ENCODE data around the gene GPR148. TPM values are rescaled to one million over a fixed set of nuclear protein-coding genes. Genes with fewer than 3 reads are reported as not detected.
"Not testable (repeated sequence)": the region's sequence is repeated elsewhere in the genome, so short reads cannot be mapped to it uniquely, and the experiment has no call there.

Gene GPR148
- total RNA-seq, 1 donor from 2014 or later = not detected

DNA sequence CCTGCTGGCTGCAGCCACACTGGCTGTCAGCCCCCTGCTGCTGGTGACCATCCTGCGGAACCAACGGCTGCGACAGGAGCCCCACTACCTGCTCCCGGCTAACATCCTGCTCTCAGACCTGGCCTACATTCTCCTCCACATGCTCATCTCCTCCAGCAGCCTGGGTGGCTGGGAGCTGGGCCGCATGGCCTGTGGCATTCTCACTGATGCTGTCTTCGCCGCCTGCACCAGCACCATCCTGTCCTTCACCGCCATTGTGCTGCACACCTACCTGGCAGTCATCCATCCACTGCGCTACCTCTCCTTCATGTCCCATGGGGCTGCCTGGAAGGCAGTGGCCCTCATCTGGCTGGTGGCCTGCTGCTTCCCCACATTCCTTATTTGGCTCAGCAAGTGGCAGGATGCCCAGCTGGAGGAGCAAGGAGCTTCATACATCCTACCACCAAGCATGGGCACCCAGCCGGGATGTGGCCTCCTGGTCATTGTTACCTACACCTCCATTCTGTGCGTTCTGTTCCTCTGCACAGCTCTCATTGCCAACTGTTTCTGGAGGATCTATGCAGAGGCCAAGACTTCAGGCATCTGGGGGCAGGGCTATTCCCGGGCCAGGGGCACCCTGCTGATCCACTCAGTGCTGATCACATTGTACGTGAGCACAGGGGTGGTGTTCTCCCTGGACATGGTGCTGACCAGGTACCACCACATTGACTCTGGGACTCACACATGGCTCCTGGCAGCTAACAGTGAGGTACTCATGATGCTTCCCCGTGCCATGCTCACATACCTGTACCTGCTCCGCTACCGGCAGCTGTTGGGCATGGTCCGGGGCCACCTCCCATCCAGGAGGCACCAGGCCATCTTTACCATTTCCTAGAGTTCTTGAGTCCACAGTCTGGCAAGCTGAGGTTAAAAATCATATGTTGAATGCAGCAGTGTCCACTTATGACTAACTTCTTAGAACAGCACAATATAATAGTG is 741 bp downstream of the GPR148 start:
- H3K36me3 ChIP-seq = no peaks in the 10 kb centered on the region
- no peak overlapping the region for H3K27ac ChIP-seq
- no peaks in the 10 kb centered on the region for H3K27me3 ChIP-seq
- no peak overlapping the region for H3K4me3 ChIP-seq
- intact Hi-C loops (cut with DNase I) = no loop called here
- no peak for TF ChIP-seq POLR2A (IDR thresholded peaks at IDR 0.05)
- TF ChIP-seq, protein P1, sequence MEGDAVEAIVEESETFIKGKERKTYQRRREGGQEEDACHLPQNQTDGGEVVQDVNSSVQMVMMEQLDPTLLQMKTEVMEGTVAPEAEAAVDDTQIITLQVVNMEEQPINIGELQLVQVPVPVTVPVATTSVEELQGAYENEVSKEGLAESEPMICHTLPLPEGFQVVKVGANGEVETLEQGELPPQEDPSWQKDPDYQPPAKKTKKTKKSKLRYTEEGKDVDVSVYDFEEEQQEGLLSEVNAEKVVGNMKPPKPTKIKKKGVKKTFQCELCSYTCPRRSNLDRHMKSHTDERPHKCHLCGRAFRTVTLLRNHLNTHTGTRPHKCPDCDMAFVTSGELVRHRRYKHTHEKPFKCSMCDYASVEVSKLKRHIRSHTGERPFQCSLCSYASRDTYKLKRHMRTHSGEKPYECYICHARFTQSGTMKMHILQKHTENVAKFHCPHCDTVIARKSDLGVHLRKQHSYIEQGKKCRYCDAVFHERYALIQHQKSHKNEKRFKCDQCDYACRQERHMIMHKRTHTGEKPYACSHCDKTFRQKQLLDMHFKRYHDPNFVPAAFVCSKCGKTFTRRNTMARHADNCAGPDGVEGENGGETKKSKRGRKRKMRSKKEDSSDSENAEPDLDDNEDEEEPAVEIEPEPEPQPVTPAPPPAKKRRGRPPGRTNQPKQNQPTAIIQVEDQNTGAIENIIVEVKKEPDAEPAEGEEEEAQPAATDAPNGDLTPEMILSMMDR (IDR thresholded peaks at IDR 0.05) = no peak
- no peak for TF ChIP-seq POLR2AphosphoS5 (IDR thresholded peaks at IDR 0.05; ENCODE audit: insufficient read depth in 1 of 2, low read depth in 1 of 2)
- H3K4me1 ChIP-seq = peaks cover 20% of the 10 kb centered on the region
- no peaks in the 10 kb centered on the region for H3K9me3 ChIP-seq
- DNase-seq (ENCODE audit: extremely low spot score in 2 of 2) = no peak

DNA sequence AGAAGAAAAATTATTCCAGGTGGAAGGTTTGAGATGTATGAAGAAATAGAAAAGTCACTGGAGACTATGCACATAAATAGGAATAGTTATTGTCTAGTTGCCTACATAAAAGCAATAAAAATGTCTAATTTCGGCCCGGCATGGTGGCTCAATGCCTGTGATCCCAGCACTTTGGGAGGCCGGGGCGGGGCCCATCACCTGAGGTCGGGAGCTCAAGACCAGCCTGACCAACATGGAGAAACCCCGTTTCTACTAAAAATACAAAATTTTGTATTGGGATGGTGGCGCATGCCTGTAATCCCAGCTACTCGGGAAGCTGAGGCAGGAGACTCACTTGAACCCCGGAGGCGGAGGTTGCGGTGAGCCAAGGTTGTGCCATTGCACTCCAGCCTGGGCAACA is 3.4 kb downstream of the GPR148 start:
- H3K4me3 ChIP-seq; H3K27me3 ChIP-seq; DNase-seq (ENCODE audit: extremely low spot score in 2 of 2); H3K4me1 ChIP-seq; H3K9me3 ChIP-seq; intact Hi-C loops (cut with DNase I); H3K36me3 ChIP-seq; H3K27ac ChIP-seq: not testable (repeated sequence)

DNA sequence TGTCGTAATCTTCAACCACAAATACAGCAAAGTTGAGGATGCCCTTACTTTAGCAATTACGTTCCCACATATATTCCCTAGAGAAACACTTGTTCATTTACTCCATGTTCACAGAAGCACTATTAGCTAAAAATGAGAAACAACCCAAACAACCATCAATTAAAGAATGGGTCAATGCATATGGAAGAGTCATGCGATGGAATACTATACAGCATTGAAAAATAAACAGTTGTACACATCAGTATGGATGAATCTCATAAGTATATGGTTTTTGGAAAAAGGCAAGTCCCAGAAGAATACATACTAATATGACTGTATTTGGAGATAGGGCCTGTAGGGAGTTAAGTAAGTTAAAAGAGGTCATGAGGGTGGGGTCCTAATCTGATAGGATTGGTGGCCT is 6.3 kb downstream of the GPR148 start:
- no peak for DNase-seq (ENCODE audit: extremely low spot score in 2 of 2)
- Histone ChIP-seq H3K4me3 (no peak overlapping the region), H3K27me3 (no peaks in the 10 kb centered on the region), H3K9me3 (no peaks in the 10 kb centered on the region), H3K4me1 (no peaks in the 10 kb centered on the region), H3K27ac (no peak overlapping the region), H3K36me3 (no peaks in the 10 kb centered on the region)
- intact Hi-C loops (cut with DNase I) = no loop called here
- TF ChIP-seq, protein P1 (IDR thresholded peaks at IDR 0.05) = no peak
- no peak for TF ChIP-seq POLR2AphosphoS5 (IDR thresholded peaks at IDR 0.05; ENCODE audit: insufficient read depth in 1 of 2, low read depth in 1 of 2)
- TF ChIP-seq POLR2A (IDR thresholded peaks at IDR 0.05) = no peak

DNA sequence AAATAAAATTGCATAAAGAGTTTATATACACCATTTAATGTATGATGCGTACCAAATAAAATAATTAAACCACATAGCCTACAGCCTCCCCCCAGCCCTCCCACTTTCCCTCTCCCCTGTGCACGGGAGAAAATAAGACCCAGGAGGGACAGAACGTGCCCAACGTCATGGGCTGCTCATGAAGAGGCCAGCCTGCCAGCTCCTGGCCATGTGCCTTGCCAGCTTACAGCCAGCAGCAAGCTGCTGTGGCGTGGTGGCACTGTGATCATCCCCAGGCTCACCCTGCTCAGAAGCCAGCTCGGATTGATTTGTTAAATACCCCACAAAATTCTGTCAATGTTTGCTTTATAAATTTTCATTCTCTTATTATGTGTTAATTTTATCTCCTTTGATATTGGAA is 7.6 kb downstream of the GPR148 start:
- H3K36me3 ChIP-seq = no peaks in the 10 kb centered on the region
- no peak overlapping the region for H3K27ac ChIP-seq
- H3K4me3 ChIP-seq = no peak overlapping the region
- no peaks in the 10 kb centered on the region for H3K9me3 ChIP-seq
- H3K27me3 ChIP-seq = no peaks in the 10 kb centered on the region
- intact Hi-C loops (cut with DNase I) = no loop called here
- DNase-seq (ENCODE audit: extremely low spot score in 2 of 2) = no peak
- no peak for TF ChIP-seq POLR2A (IDR thresholded peaks at IDR 0.05)
- no peak for TF ChIP-seq POLR2AphosphoS5 (IDR thresholded peaks at IDR 0.05; ENCODE audit: insufficient read depth in 1 of 2, low read depth in 1 of 2)
- TF ChIP-seq, protein P1 (IDR thresholded peaks at IDR 0.05) = no peak
- H3K4me1 ChIP-seq = no peaks in the 10 kb centered on the region

DNA sequence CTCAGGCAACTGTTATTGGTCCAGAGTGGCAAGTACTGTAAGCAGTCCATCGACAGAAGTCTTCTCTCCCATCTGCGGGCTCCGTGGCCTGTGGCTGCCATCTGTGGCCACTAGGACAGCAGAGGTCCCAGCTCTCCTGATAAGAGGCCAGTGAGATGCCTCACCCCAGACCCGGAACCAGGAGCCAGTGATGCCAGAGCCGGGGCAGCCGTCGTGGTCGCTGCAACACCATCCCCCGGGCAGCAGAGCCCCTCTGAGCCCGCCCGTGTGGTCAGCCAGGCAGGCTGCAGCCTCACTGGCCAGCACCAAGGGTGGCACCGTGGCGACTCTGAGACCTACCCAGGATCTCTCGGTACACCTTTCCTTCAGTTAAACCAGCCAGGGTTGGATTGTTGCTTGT is 8.7 kb downstream of the GPR148 start:
- Histone ChIP-seq H3K27me3 (no peaks in the 10 kb centered on the region), H3K4me1 (no peaks in the 10 kb centered on the region), H3K4me3 (no peak overlapping the region), H3K36me3 (no peaks in the 10 kb centered on the region), H3K9me3 (no peaks in the 10 kb centered on the region), H3K27ac (no peak overlapping the region)
- intact Hi-C loops (cut with DNase I) = no loop called here
- DNase-seq (ENCODE audit: extremely low spot score in 2 of 2) = no peak
- TF ChIP-seq POLR2A (IDR thresholded peaks at IDR 0.05) (no peak), POLR2AphosphoS5 (IDR thresholded peaks at IDR 0.05; ENCODE audit: insufficient read depth in 1 of 2, low read depth in 1 of 2) (no peak)
- TF ChIP-seq, protein P1 (IDR thresholded peaks at IDR 0.05) = no peak

Data from vagina (tissue), 2 donors.